ENCODE data around the gene NPLOC4. TPM values are rescaled to one million over a fixed set of nuclear protein-coding genes. Genes with fewer than 3 reads are reported as not detected.
A peak's percentile ranks its signal among the peaks of the same experiment; 100 is the strongest.

NPLOC4 gene
- total and polyA plus RNA-seq, 2 of the 13 experiments (the other 11 are each of a cell fraction or from before 2014, with no cell fraction given), result 57.0 to 97.0 TPM

- 82% methylated on average over 9 of the region's 9 CpGs for WGBS (ENCODE audit: low lambda C conversion rate)
Observed at GRCh38 chr17:81660441-81660840, 23.5 kb upstream of the NPLOC4 start.

GRCh38 chr17:81659038-81659437 is 22.1 kb upstream of the NPLOC4 start:
- no peak overlapping the region for H3K9ac ChIP-seq (ENCODE audit: insufficient read depth, low read depth, low read length)
- peak overlapping the region; percentile 56 for H3K27ac ChIP-seq (ENCODE audit: extremely low read length, insufficient read depth, low read length)
- ChIA-PET CTCF (ENCODE audit: low intra/inter-chr PET ratio, low total read pairs) (no interaction called here), POLR2A (interaction anchor here (0.6 to 1.3 kb wide), 7 partner anchors 8 to 1113 kb away, joined by 3 to 6 read pairs (median 3); partner anchors contain the start of genes ARL16, FAAP100 and HGS)
- peak; percentile 88 for DNase-seq (ENCODE audit: low spot score)
- H2AFZ ChIP-seq (ENCODE audit: low read length), result peak overlapping the region; percentile 39
- peak; percentile 93 for FAIRE-seq
- BruUV-seq (replicated peaks), result no TSS peak
- peak overlapping the region; percentile 65 for H3K4me2 ChIP-seq (ENCODE audit: low read depth, low read length)
- H3K9me3 ChIP-seq (ENCODE audit: low read length), result no peaks in the 10 kb centered on the region
- intact Hi-C loops (cut with micrococcal nuclease; ENCODE audit: unreplicated experiment), result no loop called here
- in situ Hi-C loops (cut with HindIII; ENCODE audit: extremely low pct_ligation_motif_present, low pct_unique_long_range_greater_than_20kb), result no loop called here
- H3K4me1 ChIP-seq (ENCODE audit: insufficient read depth, low read length), result peaks cover 53% of the 10 kb centered on the region
- H3K36me3 ChIP-seq (replicated peaks in 1 of 2; ENCODE audit: control insufficient read depth in 1 of 2, insufficient read depth in 2 of 2, low read length in 2 of 2), result no peaks in the 10 kb centered on the region
- no peaks in the 10 kb centered on the region for H3K79me2 ChIP-seq (ENCODE audit: insufficient read depth, low read length)
- no peaks in the 10 kb centered on the region for H4K20me1 ChIP-seq (ENCODE audit: insufficient read depth, low read length)
- H3K27me3 ChIP-seq (ENCODE audit: control insufficient read depth in 1 of 2, insufficient read depth in 2 of 2, low read length in 2 of 2), result peaks cover 0 to 17% of the 10 kb centered on the region in 2 experiments; a peak in 3 of 5 replicates
- 17% methylated on average over 5 of the region's 5 CpGs for WGBS (ENCODE audit: low lambda C conversion rate)
- ATAC-seq, result peak; percentile 70
- H3K4me3 ChIP-seq (replicated peaks in 1 of 3; ENCODE audit: insufficient read depth in 1 of 3, low read depth in 2 of 3, low read length in 3 of 3), result no peak overlapping the region; a peak in 1 of 6 replicates
- no peak for TF ChIP-seq LCORL (IDR thresholded peaks at IDR 0.05)
- TF ChIP-seq LCORL (CRISPR knock-in tag; IDR thresholded peaks at IDR 0.05), result peak; percentile 78; the same call in 1 of the 2 replicates
- TF ChIP-seq ZMYM3 (CRISPR knock-in tag; IDR thresholded peaks at IDR 0.05), result peak; percentile 60
- no peak for TF ChIP-seq ZNF3 (CRISPR knock-in tag; IDR thresholded peaks at IDR 0.05)
- peak; percentile 79 for TF ChIP-seq HNF4A (CRISPR knock-in tag; IDR thresholded peaks at IDR 0.05)
- TF ChIP-seq KDM6A (CRISPR knock-in tag; IDR thresholded peaks at IDR 0.05; ENCODE audit: low read depth), result 0 out of 2 replicates have a peak, but pooled peaks have one; percentile 22
- TF ChIP-seq HOMEZ (CRISPR knock-in tag; IDR thresholded peaks at IDR 0.05; ENCODE audit: low read depth), result 0 out of 2 replicates have a peak, but pooled peaks have one; percentile 21
- TF ChIP-seq RCOR2 (CRISPR knock-in tag; IDR thresholded peaks at IDR 0.05), result peak; percentile 34; the same call in 1 of the 2 replicates
- peak; percentile 22; the same call in 1 of the 2 replicates for TF ChIP-seq ZNF792 (CRISPR knock-in tag; IDR thresholded peaks at IDR 0.05)
- peak; percentile 23; the same call in 1 of the 2 replicates for TF ChIP-seq ARID4A (CRISPR knock-in tag; IDR thresholded peaks at IDR 0.05; ENCODE audit: borderline replicate concordance)
- peak; percentile 96 for TF ChIP-seq TEAD3 (CRISPR knock-in tag; optimal IDR thresholded peaks at IDR 0.05; ENCODE audit: borderline replicate concordance)
- peak; percentile 11; the same call in 1 of the 2 replicates for TF ChIP-seq ZNF331 (CRISPR knock-in tag; IDR thresholded peaks at IDR 0.05)
- no peak for TF ChIP-seq NR2C2 (CRISPR knock-in tag; IDR thresholded peaks at IDR 0.05; ENCODE audit: borderline replicate concordance)

More at GRCh38 chr17:81660441-81660840, 23.5 kb upstream of the NPLOC4 start:
- Histone ChIP-seq H2AFZ (ENCODE audit: low read length) (no peak overlapping the region), H3K4me1 (ENCODE audit: insufficient read depth, low read length) (peaks cover 54% of the 10 kb centered on the region), H3K4me2 (ENCODE audit: low read depth, low read length) (no peak overlapping the region), H3K4me3 (replicated peaks in 1 of 3; ENCODE audit: insufficient read depth in 1 of 3, low read depth in 2 of 3, low read length in 3 of 3) (no peak overlapping the region), H3K9me3 (ENCODE audit: low read length) (no peaks in the 10 kb centered on the region), H3K9ac (ENCODE audit: insufficient read depth, low read depth, low read length) (no peak overlapping the region), H3K27ac (ENCODE audit: extremely low read length, insufficient read depth, low read length) (no peak overlapping the region), H4K20me1 (ENCODE audit: insufficient read depth, low read length) (no peaks in the 10 kb centered on the region), H3K36me3 (replicated peaks in 1 of 2; ENCODE audit: control insufficient read depth in 1 of 2, insufficient read depth in 2 of 2, low read length in 2 of 2) (no peaks in the 10 kb centered on the region), H3K79me2 (ENCODE audit: insufficient read depth, low read length) (peaks cover 2% of the 10 kb centered on the region), H3K27me3 (ENCODE audit: control insufficient read depth in 1 of 2, insufficient read depth in 2 of 2, low read length in 2 of 2) (peaks cover 0 to 12% of the 10 kb centered on the region in 2 experiments; a peak in 2 of 5 replicates)
- in situ Hi-C loops (cut with HindIII; ENCODE audit: extremely low pct_ligation_motif_present, low pct_unique_long_range_greater_than_20kb) (no loop called here), intact Hi-C loops (cut with micrococcal nuclease; ENCODE audit: unreplicated experiment) (no loop called here)
- ATAC-seq, result no peak
- ChIA-PET CTCF (ENCODE audit: low intra/inter-chr PET ratio, low total read pairs) (no interaction called here), POLR2A (interaction anchor here (0.9 to 1.4 kb wide), 3 partner anchors 23 to 108 kb away, joined by 3 to 4 read pairs (median 4); partner anchors contain the start of genes ARL16, FAAP100, HGS and MRPL12)
- no peak for DNase-seq (ENCODE audit: low spot score)
- no peak for TF ChIP-seq XBP1 (CRISPR knock-in tag; IDR thresholded peaks at IDR 0.05)
- TF ChIP-seq ZNF460 (CRISPR knock-in tag; IDR thresholded peaks at IDR 0.05; ENCODE audit: borderline replicate concordance), result peak; percentile 93
- TF ChIP-seq PCBP2 (optimal IDR thresholded peaks at IDR 0.05; ENCODE audit: low read depth, low read length, poor library complexity, severe bottlenecking), result no peak
- BruUV-seq (replicated peaks), result no TSS peak
- FAIRE-seq, result peak; percentile 48

Measured in HepG2 (cell line).